GM18858 (cell line): Measurements from ENCODE around the gene TGFBRAP1.

Experiments
- ATAC-seq: cut with Tn5 transposase; IDR thresholded peaks from one replicate; pipeline ENCODE4 v1.9.1; 2021; ENCODE audit not compliant: unreplicated experiment

The TGFBRAP1 gene

DNA sequence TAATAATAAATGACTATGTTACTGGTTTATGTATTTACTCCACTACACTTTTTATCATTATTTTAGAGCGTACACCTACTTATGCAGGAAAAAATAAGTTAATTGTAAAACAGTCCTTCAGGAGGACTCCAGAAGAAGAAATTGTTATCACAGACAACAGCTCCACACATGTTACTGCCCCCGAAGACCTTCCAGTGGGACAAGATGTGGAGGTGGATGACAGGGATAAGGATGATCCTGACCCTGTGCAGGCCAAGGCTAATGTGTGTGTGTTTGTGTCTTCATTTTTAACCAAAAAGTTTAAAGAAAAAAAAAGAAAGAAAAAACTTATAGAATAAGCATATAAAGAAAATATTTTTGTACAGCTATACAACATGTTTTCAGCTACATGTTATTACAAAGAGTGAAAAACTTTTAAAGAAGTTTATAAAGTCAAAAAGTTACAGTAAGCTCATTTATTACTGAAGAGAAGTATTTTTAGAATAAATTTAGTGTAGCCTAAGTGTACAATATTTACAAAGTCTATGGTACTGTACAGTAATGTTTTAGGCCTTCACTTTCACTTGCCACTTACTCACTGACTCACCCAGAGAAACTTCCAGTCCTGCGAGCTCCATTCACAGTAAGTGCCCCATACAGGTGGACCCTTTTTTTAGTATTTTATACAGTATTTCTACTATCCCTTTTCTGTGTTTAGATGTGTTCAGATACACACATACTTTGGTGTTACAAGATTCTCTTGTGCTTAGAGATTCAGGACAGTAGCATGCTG is 7.5 kb downstream of the TGFBRAP1 start:
- ATAC-seq, result peak; percentile 44

DNA sequence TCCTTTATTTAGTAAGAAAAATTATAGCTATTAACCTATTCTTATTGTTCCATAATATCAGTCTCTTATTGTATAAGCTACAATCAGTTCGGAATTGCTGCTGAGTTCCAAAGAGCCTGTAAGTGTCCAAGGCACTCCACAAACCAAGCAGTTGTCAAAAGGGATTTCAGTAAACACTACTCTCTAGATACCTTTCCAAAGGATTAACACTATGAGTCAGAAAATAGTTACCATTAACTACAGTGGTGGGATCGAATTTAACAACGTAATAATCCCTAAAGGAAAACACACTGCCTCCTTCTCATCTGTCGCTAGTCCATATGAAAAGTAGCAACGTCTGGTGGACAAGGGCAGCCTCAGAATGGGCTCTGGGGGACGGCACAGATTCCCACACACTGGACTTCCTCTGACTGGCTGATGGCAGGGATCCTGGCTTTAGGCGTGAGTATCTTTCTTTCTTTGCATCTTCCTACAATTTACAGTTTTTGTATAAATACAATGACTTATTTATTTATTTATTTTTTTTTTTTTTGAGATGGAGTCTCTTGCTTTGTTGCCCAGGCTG is 8.8 kb downstream of the TGFBRAP1 start:
- no peak for ATAC-seq

DNA sequence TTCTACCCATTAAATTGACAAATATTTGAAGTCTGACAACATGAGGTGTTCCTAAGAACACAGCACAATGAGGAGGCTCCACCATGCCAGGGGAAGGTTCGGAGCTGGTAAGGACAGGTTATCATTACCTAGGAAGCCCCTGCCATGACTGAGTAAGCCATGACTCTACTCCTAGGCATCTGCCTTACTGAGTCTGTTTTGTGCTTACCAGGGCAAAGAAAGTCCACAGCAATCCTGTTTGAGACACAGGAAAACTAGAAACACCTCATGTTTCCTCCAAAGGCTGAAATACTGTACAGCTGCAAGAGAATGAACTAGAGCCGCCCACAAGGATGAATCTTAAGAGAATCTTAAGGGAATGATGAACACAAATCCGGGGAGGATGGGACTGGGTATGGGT is 11.6 kb downstream of the TGFBRAP1 start:
- no peak for ATAC-seq

DNA sequence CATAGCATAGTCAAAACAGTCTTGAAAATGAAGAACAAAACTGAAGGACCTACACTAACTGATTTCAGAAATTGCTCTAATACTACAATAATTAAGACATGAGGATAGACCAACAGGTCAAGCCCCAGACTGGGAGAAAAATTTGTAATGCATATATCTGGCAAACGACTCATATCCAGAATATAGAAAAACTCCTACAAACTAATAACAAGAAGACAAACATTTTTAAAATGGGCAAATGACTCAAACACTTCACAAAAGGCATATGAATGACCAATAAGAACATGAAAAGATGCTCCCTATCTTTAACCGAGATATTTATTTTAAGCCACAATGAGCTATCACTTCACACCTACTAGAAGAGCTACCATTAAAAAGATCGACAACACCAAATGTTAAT is 14.2 kb downstream of the TGFBRAP1 start:
- peak; percentile 78 for ATAC-seq

DNA sequence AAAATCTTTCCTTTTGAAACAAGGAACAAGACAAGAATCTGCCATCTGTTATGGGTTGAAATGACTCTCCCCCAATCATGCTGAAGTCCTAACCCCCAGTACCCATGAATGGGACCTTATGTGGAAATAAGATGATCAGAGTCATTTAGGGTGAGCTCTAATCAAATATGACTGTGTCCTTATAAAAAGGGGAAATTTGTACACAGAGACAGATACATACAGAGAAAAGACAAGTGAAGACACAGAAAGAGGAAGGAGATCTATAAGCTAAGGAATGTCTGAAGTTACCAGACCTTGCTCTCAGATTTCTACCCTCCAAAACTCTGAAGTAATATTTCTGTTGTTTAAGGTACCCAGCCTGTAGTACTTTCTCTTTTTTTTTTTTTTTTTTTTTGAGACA is 15.7 kb downstream of the TGFBRAP1 start:
- peak; percentile 35 for ATAC-seq

DNA sequence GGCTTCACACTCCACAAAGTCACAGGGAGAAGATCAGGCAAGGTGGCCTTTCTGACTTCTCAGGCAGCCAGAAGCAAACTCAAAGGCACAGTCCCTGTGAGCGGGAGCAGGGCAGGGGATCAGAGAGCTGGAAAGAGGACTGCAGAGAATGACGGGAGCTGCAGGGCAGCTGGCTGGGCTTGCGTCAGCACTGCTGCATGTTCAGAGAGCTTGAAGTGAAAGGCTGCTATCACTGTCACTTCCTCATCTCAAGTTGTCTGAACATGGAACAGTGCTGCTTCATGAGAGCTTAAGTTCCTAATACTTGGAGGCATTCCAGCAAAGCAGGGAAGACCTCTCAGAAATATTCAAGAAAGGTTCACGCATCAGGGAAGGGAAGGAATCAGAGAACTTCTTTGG is 20.4 kb downstream of the TGFBRAP1 start:
- ATAC-seq, result no peak

DNA sequence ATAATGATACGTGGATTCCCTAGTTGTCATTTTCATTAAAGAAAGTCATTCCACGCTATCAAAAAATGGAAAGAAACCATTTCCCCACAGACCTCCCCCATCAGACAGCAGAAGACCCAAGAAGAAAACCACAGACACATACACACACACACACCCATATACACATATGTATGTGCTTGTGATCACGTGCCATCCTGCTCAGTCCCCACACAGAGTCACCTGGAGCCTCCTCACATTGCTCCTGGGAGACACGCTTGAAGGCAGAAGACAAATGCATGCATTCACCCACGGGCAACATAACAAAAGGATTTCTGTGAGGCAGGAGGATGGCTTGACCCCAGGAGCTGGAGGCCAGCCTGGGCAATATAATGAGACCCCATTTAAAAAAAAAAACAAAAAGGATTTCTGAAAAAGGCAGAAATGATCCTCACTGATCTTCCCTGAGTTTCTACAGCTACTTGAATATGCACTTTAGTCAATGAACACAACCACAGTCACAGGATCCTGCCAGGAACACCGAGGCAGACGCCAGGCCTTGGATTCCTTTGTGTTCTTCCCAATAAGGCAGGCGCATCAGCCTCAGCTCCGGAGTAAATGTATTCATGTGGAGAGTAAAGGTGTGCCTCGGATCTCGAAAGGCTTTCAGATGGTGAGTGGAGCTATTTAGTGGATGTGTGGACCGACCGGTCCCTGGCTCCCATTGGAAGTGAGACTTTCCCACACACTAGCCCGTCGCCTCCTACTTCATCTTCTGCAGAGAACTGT is 21.0 kb downstream of the TGFBRAP1 start:
- no peak for ATAC-seq

DNA sequence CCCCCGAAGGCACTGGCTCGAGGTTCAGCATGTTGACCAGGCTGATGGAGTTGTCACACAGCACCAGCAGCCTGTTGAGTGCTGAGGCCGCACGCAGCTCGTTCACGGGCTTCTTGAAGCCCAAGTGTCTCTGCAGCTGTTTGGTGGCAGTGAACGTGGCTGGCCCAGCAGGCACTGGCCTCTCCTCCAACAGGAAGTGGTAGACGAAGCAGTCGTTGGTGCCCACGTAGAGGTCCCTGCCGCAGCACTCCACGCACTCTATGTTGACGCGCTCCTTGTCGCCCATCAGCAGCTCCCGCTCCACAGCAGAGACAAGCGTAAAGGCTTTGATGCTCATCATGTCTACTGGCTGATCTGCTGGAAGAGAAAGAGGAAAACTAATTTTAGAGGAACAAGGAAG is 21.6 kb downstream of the TGFBRAP1 start:
- no peak for ATAC-seq

DNA sequence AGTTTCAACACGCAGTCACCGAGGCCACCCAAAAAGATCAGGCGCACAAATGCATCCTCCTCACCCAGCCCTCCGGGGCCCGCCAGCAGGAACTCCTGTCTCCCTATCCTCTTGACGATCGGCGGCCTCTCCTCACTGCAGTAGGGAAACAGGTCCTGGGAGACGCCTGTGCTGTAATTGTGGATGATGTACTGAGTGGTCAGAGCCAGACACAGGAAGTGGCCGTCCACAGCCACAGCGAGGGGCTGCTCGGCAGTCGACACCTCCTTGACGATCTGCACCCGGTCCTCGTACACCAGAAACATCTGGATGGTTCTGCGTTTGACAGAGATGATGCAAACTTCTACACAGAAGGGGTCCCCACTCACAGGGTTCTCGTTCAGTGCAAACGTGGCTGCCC is 22.0 kb downstream of the TGFBRAP1 start:
- no peak for ATAC-seq

DNA sequence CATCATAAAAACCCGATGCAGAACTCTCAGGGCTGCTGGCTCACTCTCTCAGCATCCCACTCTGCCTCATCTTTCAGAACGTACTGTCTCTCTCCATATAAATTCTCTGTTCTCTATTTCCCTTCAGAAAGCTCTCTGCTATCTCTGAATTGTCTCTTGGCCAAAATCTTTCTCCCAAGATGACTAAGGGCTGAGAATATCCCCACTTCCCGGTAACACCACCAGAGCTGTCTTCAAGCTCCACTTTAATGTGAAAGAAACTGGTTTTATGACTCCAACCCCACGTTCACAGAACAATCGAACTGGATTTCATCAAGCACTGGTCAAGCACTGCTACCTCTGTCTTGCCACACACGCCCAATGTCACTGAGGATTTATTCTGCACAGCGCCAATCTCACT is 22.4 kb downstream of the TGFBRAP1 start:
- ATAC-seq, result no peak

DNA sequence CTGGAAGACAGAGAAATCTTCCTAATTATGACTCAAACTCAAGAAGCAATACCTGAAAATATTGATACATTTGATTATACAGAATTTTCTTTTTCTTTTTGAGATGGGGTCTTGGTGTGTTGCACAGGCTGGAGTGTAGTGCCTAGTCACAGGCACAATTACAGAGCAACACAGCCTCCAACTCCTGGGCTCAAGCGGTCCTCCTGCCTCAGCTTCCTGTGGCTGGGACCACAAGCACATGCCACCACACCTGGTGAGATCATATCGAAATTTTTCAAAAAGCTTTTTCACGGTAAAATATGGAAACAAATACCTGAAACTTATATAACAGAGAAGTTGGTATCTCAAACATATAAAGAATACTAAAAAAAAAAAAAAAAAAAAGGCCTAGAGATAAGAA is 27.9 kb downstream of the TGFBRAP1 start:
- ATAC-seq, result no peak

DNA sequence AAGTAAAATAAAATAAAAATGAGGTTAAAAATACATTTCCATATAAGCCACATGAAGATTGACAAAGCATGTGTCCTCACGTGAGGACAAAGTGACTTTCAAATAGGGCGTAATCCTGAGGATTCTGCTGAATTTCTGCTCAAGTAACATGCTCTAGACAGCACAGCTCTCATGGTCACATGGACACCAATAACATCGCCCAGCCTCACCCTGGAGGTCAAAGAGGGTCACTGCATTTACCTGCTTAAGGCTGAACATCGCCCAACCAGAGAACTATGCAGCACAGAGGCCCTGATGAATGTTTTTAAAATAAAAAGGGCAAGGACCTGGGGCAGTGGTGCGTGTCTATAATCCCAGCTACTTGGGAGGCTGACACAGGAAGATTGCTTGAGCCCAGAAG is 30.2 kb downstream of the TGFBRAP1 start:
- ATAC-seq, result no peak

DNA sequence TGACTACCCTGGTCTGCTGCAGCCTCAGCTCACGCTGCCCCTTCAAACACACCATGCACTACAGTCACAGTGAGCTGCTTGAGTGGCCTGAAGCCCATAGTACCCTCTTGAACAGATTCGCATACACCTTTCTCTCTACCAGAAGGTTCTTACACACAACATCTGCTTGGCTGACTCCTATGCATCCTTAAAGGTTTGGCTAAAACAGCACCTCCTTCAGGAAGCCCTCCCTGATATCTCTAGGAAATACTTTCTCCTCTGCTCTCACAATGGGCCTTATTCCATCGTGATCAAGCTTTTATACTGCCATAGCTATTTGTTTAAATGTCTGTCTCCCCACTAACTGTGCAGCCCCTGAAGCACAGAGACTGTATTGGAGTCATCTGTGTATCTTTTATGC is 31.5 kb downstream of the TGFBRAP1 start:
- no peak for ATAC-seq

DNA sequence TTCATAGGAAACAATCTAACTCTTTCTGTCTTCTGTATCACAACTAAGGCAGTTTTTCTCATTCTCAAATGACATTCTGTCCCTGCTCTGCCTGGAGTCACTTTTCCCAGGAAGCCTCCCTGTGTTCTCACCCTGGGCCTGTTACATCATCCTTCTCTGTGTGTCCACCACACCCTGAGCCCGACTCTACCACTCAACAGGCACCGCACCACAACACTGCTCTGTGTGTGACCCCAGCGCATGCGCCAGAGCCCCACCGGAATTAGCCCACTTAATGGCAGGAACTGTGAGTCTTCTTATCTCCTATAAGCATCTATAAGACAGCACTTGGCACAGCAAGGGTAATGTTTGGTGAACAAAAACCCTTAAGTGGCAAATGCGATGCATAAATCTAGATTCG is 32.3 kb downstream of the TGFBRAP1 start:
- no peak for ATAC-seq

DNA sequence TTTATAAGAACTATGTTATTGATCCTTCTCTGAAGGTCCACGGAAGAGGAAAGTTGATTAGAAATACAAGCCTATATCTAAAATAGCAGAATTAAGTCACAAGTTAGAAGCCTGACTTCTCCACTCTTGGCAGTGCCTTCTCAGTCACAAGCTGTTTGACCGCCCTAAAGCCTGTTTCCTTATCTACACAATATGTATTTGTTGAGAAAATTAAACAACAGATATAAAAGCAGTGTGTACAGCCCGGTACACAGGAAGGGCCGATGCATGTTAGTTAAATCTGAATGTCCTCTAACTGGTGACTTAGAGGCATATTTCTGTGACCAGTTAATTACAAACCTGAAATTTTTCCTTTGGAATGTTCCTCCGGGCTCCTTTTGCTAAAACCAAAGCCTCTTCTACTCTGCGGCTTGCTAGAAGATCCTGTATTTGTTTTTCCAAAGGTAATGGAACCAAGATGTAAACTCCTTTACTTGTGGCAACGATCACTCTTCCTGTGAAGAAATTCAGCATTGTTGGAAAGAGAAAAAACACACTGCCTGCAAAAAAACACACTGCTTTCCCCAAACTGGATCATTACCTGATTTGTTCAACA is 33.4 kb downstream of the TGFBRAP1 start:
- no peak for ATAC-seq

DNA sequence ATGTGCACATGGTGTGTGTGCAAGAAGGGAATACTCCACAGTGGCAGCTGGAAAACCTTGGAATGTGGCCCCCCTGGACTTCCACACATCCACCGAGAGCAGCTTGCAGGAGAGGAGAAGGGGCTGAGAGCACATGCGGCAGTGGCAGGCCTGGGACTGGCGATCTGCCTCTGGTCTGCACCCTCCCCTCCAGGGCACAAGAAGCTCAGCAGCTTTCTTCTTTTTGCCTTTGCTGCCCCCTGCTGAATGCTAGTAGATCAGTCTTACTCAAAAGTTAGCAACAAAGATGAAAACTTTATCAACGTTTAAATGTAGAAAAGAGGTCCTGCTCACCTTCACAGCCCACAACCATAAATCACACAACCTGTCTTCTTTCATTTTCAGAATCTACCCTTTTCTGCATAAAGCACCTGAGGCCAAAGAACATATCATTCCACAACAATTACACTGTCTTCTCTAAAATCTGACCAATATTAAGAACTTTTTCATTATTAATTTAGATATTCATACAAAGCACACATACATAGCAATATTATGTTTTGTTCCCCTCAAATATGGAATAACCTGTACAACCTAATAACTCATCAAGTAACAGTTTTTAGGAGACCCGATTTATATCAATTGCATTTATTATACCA is 34.6 kb downstream of the TGFBRAP1 start:
- ATAC-seq, result no peak

DNA sequence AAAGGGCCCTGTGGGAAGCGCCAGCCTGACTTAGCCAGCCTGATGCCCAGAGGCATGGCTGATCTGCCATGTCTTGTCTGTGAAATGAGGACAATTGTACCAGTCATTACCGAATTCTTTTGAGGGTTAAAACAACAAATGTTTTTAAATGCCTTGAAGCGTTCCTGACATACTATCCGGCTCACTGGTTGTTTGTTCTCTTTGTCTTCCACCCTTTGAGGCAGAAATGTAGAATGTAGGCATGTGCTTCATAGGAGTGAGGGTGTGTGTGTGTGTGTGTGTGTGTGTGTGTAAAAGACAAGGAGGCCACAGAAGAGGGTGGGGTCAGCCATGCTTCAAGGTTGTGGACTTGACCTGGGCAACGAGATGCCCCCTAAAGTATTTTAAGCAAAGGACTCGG is 35.5 kb downstream of the TGFBRAP1 start:
- no peak for ATAC-seq

DNA sequence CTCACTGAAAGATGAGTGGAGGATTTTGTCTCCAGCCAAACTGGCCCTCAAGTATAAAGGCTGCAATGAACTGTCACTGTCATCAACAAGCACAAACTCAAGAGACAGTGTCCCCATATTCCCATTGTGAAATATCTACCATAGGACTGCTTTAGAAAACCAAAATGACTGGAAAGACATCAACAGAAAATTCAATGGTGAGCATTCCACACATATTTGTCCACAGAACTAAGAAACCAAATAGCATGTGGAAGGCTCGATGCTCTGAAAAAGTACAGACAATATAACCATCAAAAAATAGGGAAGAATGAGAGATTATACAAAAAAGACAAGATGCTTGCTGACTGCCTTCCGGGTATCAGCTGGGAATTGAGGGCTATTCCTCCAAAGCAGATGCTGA is 37.6 kb downstream of the TGFBRAP1 start:
- ATAC-seq, result no peak

DNA sequence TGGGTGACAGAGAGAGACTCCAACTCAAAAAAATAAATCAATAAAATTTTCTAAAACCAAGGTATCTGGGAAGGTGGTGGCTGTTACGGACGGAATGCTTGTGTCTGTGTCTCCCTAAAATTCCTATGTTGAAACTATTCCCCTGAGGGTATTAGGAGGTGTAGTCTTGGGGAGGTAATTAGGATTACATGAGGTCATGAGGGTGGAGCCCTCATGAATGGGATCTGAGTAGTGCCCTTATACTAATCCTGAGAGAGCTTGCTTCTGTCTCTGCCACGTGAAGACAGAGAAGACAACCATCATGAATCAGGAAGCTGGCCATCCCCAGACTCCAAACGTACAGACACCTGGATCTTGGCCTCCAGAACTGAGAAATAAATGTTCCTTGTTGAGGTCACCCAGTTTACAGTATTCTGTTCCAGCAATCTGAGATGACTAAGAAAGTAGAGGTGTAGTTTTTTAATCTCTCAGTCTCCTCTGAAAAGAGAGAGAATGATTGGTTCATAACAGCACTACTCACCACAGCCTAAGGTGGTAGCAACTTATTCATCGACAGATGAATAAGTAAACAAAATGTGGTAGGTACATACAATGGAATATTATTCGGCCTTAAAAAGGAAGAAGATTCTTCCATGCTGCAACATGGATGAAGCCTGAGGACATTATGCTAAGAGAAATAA is 38.4 kb downstream of the TGFBRAP1 start:
- no peak for ATAC-seq

DNA sequence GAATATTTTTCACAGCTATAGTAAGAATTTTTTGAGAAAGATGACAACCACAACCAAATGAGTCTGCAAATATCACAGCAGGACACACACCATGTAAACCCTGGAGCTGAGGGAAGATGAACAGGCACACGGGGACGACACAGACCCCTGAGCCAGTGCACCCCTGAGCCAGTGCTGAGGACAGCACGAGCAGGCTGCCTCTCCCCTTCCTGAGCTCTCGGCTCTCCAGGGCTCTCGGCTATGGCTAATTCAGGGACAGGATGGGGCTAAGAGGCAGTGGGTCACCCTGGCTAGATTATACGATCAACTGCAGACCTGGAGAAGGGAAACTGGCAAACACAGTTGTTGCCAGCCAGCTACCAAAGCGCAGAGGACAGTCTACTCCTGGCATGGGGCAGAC is 41.4 kb downstream of the TGFBRAP1 start:
- ATAC-seq, result no peak

DNA sequence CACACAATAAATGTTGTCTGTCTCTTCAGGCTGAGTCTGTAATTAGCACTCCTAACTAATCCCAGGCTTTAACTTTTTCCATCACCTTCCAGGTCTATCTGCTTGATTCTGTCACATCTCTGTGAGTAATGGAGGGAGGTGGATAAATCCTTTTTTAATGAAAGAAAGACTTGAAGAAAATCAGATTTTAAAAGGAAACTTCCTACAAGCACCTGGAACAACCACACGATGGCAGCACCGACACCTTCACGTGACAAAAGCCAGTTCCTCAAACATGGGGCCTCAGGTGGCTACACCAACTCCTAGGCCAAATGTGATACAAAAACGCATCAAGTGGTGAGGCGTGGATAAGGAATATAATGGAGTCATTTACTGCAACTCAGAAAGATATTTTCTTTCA is 41.8 kb downstream of the TGFBRAP1 start:
- peak; percentile 51 for ATAC-seq
